SK-N-SH (cell line): ENCODE results near the gene ZNF728. TPM values are rescaled to one million over a fixed set of nuclear protein-coding genes. Genes with fewer than 3 reads are reported as not detected.

Source experiments
- CTCF ChIA-PET: fragments of 300-600, 350-600 bp; formaldehyde crosslinking; extraction: SDS; loops from one replicate; lab custom pipeline; 2021; lab: Yijun Ruan, JAX
- POLR2A ChIA-PET: fragments of 350-600 bp; sonication (Branson Sonifier 250); formaldehyde crosslinking; extraction: SDS; loops from one replicate; lab custom pipeline; 2020; ENCODE audit warnings: antibody characterized with exemption, inconsistent platforms; lab: Yijun Ruan, JAX
- DNase-seq: peaks from one replicate; pipeline ENCODE4 v3.0.0; 2012
- H2AFZ ChIP-seq: fragments of 200-600 bp; sonication (generic); 2 replicates; pipeline ENCODE4 v1.8.1; 2016; ENCODE audit warnings: antibody characterized with exemption, mild to moderate bottlenecking, low read depth
- H3F3A ChIP-seq: fragments of 200-600 bp; sonication (generic); replicated peaks from 2 replicates; pipeline ENCODE3; 2016; ENCODE audit warnings: antibody characterized with exemption, mild to moderate bottlenecking; ENCODE audit not compliant: insufficient read depth
- H3K27ac ChIP-seq, 2 experiments: fragments of 200-500 bp in 1 of 2; fragments of 200-600 bp in 1 of 2; sonication (Bioruptor generic) in 1 of 2; sonication (generic), shearing (Covaris generic) in 1 of 2; 2 replicates each; pipeline versions ENCODE4 v1.5.1 to v1.6.1; 2014 to 2016; ENCODE audit warnings: low read depth in 2 of 2, inconsistent platforms in 1 of 2, low read length in 1 of 2, mild to moderate bottlenecking in 1 of 2, mixed read lengths in 1 of 2
- H3K27me3 ChIP-seq: fragments of 200-600 bp; sonication (generic), shearing (Covaris generic); 2 replicates; pipeline ENCODE4 v1.6.1; 2016; ENCODE audit warnings: mixed run types; ENCODE audit not compliant: insufficient read depth
- H3K36me3 ChIP-seq, 2 experiments: fragments of 200-500 bp in 1 of 2; fragments of 200-600 bp in 1 of 2; sonication (Bioruptor generic) in 1 of 2; sonication (generic) in 1 of 2; replicated peaks in 1 of 2; 2 replicates each; pipeline versions ENCODE3 to v1.5.1; 2014 to 2016; ENCODE audit warnings: low read length in 1 of 2, mild to moderate bottlenecking in 1 of 2; ENCODE audit not compliant: insufficient read depth in 2 of 2, control insufficient read depth in 1 of 2
- H3K4me1 ChIP-seq, 2 experiments: fragments of 200-500 bp in 1 of 2; fragments of 200-600 bp in 1 of 2; sonication (Bioruptor generic) in 1 of 2; sonication (generic), shearing (Covaris generic) in 1 of 2; 2 replicates each; pipeline versions ENCODE4 v1.5.1 to v1.6.1; 2014 to 2016; ENCODE audit warnings: low read depth in 1 of 2, low read length in 1 of 2, mixed run types in 1 of 2; ENCODE audit not compliant: insufficient read depth in 2 of 2, control insufficient read depth in 1 of 2
- H3K4me2 ChIP-seq: fragments of 200-600 bp; sonication (generic), shearing (Covaris generic); 2 replicates; pipeline ENCODE4 v1.6.1; 2017; ENCODE audit warnings: mixed run types
- H3K4me3 ChIP-seq, 2 experiments: fragments of 200-500 bp in 1 of 2; fragments of 200-600 bp in 1 of 2; sonication (Bioruptor generic) in 1 of 2; sonication (generic), shearing (Covaris generic) in 1 of 2; 2 replicates each; pipeline versions ENCODE4 v1.5.1 to v1.8.1; 2014 to 2016; ENCODE audit warnings: low read depth in 2 of 2, inconsistent platforms in 1 of 2, low read length in 1 of 2, mild to moderate bottlenecking in 1 of 2, mixed read lengths in 1 of 2, moderate library complexity in 1 of 2
- H3K79me2 ChIP-seq: fragments of 200-600 bp; sonication (generic); 2 replicates; pipeline ENCODE4 v1.8.1; 2017; ENCODE audit warnings: mild to moderate bottlenecking; ENCODE audit not compliant: insufficient read depth
- H3K9ac ChIP-seq: fragments of 200-600 bp; sonication (generic); 2 replicates; pipeline ENCODE4 v1.6.1; 2017; ENCODE audit warnings: mixed run types
- H3K9me2 ChIP-seq: fragments of 200-600 bp; sonication (generic); 2 replicates; pipeline ENCODE4 v1.6.1; 2017; ENCODE audit warnings: mixed run types
- H3K9me3 ChIP-seq: fragments of 200-600 bp; sonication (generic); 2 replicates; pipeline ENCODE4 v1.6.1; 2017; ENCODE audit warnings: mixed run types, mild to moderate bottlenecking, moderate library complexity
- H4K20me1 ChIP-seq: fragments of 200-600 bp; sonication (generic); 2 replicates; pipeline ENCODE4 v1.6.1; 2017; ENCODE audit warnings: mild to moderate bottlenecking, mixed run types; ENCODE audit not compliant: insufficient read depth
- EP300 ChIP-seq, 2 experiments: IDR thresholded peaks; 2 replicates each; pipeline versions ENCODE4 v1.4.0 to v1.6.1; 2012; ENCODE audit warnings: borderline replicate concordance in 1 of 2, low read depth in 1 of 2, low read length in 1 of 2
- FOXM1 ChIP-seq: IDR thresholded peaks from 2 replicates; pipeline ENCODE4 v1.4.0; 2012; ENCODE audit warnings: low read depth, mild to moderate bottlenecking
- GABPA ChIP-seq: IDR thresholded peaks from 2 replicates; pipeline ENCODE4 v1.4.0; 2012; ENCODE audit warnings: low read depth, mild to moderate bottlenecking
- JUND ChIP-seq: IDR thresholded peaks from 2 replicates; pipeline ENCODE4 v1.4.0; 2012
- RFX5 ChIP-seq: IDR thresholded peaks from 2 replicates; pipeline ENCODE4 v1.6.1; 2012; ENCODE audit warnings: mild to moderate bottlenecking, improper control_type of control experiment, low read length
- WGBS: methylation state at CpG from one replicate; pipeline ENCODE4 v1.1.6; 2017; ENCODE audit warnings: low lambda C conversion rate; 5-methylcytosine and 5-hydroxymethylcytosine counted together
- polyA plus RNA-seq, 3 experiments: library from polyadenylated mRNA; depleted of rRNA; stranded (reverse); fragments of >200 nt; gene quantifications; 2 replicates each; pipeline ENCODE4 v1.2.3, GENCODE V29; 2012

The ZNF728 gene
- not detected in 2 replicates for polyA plus RNA-seq (2012; rRNA removed)
- not detected in 2 replicates for polyA plus RNA-seq (2012; cell fraction: cytosol; rRNA removed)
- polyA plus RNA-seq (2012; cell fraction: nucleus; rRNA removed), result not detected in 2 replicates

DNA sequence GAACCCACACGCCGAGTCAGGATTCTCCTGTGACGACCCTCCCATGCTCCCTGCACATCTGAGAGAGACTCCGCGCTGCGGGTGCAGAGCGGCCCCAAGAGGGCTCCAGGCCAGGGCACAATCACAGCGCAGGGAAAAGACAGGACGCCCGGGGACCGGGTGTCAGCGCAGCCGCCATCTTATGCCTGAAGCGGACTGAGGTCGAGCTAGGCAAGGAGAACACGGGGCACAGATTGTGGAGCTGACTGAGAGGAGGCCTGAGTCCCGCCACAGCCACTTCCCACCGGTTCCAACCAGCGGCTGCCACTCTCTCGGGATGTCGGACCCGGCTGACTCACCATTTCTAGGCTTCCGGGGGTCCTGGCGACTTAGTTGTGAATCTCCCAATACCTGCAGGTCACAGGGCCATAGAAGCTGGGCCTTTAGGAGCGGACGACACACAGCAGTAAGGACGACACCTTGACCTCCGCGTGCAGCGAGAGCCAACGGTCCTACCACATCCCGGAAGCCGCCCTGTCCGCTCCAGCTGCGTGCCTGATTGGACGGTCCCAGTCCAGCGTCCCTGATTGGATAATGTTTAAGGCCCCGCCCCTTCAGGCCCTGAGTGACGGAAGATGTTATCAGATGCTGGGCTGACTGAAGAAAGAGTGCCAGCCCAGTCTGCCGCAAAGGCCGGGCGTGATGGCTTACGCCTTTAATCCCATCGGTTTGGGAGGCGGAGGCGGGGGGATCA, at the start of gene ZNF728:
Gene ZNF728 (minus strand): TSS at position 487 of the 733 bp plus-strand sequence. CDS start 146 bp downstream, at position 341.
- no peaks in the 10 kb centered on the region for H3K79me2 ChIP-seq
- H3K9ac ChIP-seq, result no peak within 1 kb of the TSS
- no peak within 1 kb of the TSS for H3K27ac ChIP-seq
- H2AFZ ChIP-seq, result no peak within 1 kb of the TSS
- no peaks in the 10 kb centered on the region for H3K4me1 ChIP-seq
- H3F3A ChIP-seq, result no peaks in the 10 kb centered on the region
- no peaks in the 10 kb centered on the region for H3K36me3 ChIP-seq
- no peak within 1 kb of the TSS for H3K4me2 ChIP-seq
- H4K20me1 ChIP-seq, result no peaks in the 10 kb centered on the region
- peak; percentile 11 for DNase-seq
- H3K27me3 ChIP-seq, result no peaks in the 10 kb centered on the region
- no peaks in the 10 kb centered on the region for H3K9me2 ChIP-seq
- no peaks in the 10 kb centered on the region for H3K9me3 ChIP-seq
- TF ChIP-seq FOXM1 (no peak), GABPA (no peak), JUND (no peak), EP300 (IDR thresholded peaks at IDR 0.05; ENCODE audit: borderline replicate concordance in 1 of 2, low read depth in 1 of 2, low read length in 1 of 2) (no peak)
- no peak within 1 kb of the TSS for H3K4me3 ChIP-seq
- ChIA-PET POLR2A (no interaction called here), CTCF (interaction anchor here (0.9 kb wide), 1 partner anchor 67 kb away, joined by 3 read pairs; no protein-coding TSS in a partner anchor)
- WGBS, result 20% methylated on average over 40 of the region's 46 CpGs

DNA sequence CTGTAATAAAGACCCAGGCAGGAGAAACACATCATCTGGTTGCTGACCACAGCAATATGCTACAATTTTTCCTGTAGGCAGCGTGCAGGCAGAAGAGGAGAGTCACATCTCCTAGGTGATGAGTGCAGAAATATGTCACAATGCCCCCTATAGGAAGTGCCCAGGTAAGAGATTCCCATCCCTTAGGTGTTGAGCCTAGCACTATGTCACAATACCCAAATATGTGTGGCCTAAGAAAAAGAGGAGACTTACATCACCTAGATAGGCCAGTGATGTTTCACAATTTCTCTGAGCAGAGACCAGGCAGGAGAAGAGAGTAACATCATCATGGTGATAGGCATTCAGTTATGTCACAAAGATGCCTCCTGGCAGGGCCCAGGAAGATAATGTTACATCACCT, 49.4 kb upstream of the ZNF728 start:
- ChIA-PET CTCF (no interaction called here), POLR2A (interaction anchor here (0.6 kb wide), 1 partner anchor 27 kb away, joined by 5 read pairs; no protein-coding TSS in a partner anchor)
- Histone ChIP-seq H3K27ac (no peak overlapping the region), H3K9me3 (no peaks in the 10 kb centered on the region), H3K27me3 (no peaks in the 10 kb centered on the region), H3K9ac (no peak overlapping the region), H3F3A (no peaks in the 10 kb centered on the region), H4K20me1 (no peaks in the 10 kb centered on the region), H3K4me3 (no peak overlapping the region), H3K4me1 (no peaks in the 10 kb centered on the region), H2AFZ (no peak overlapping the region), H3K9me2 (no peaks in the 10 kb centered on the region), H3K36me3 (no peaks in the 10 kb centered on the region), H3K4me2 (no peak overlapping the region), H3K79me2 (no peaks in the 10 kb centered on the region)
- no peak for DNase-seq
- TF ChIP-seq RFX5 (no peak), EP300 (IDR thresholded peaks at IDR 0.05; ENCODE audit: borderline replicate concordance in 1 of 2, low read depth in 1 of 2, low read length in 1 of 2) (no peak)
- 8% methylated on average over 1 of the region's 1 CpG for WGBS

DNA sequence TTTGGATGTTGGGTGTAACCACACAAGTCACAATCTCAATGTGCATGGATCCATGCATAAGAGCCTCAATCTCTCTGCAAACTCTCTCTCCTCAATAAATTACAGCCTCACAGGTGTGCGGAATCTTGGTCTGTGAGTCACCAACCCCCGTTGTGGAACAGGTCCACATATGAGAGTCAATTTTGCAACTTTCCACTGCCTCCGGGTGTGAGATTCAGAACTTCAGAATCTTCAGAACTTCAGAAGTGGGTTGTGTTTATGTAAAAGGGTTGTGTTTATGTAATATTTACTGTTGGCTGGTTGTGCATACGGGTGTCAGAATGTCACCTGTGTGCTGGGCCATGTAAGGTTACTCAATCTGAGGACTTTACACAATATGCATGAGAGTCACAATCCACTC, 46.3 kb upstream of the ZNF728 start:
- H3F3A ChIP-seq, result no peaks in the 10 kb centered on the region
- H3K27me3 ChIP-seq, result no peaks in the 10 kb centered on the region
- H2AFZ ChIP-seq, result no peak overlapping the region
- H3K9me2 ChIP-seq, result no peaks in the 10 kb centered on the region
- TF ChIP-seq GABPA (no peak), RFX5 (no peak)
- H4K20me1 ChIP-seq, result no peaks in the 10 kb centered on the region
- DNase-seq, result no peak
- H3K4me3 ChIP-seq, result no peak overlapping the region
- H3K9ac ChIP-seq, result no peak overlapping the region
- no peak overlapping the region for H3K4me2 ChIP-seq
- H3K36me3 ChIP-seq, result no peaks in the 10 kb centered on the region
- ChIA-PET POLR2A (no interaction called here), CTCF (no interaction called here)
- no peaks in the 10 kb centered on the region for H3K79me2 ChIP-seq
- no peaks in the 10 kb centered on the region for H3K9me3 ChIP-seq
- WGBS, result 11% methylated on average over 4 of the region's 4 CpGs
- H3K27ac ChIP-seq, result no peak overlapping the region
- no peaks in the 10 kb centered on the region for H3K4me1 ChIP-seq
